HL-60/S4 treated with phorbol 12-myristate 13-acetate at 8.2 ng/mL for 4 days and 3 days (cell line): ENCODE data around the gene APH1B.
"Not testable (repeated sequence)": the region's sequence is repeated elsewhere in the genome, so short reads cannot be mapped to it uniquely, and the experiment has no call there.

Source experiments
- in situ Hi-C: fragments of 300-500 bp; cut with MboI; formaldehyde crosslinking; loops from 2 replicates; pipeline ENCODE4 v1.15.0; 2022; ENCODE audit warnings: low sequenced_read_pairs

APH1B gene

DNA sequence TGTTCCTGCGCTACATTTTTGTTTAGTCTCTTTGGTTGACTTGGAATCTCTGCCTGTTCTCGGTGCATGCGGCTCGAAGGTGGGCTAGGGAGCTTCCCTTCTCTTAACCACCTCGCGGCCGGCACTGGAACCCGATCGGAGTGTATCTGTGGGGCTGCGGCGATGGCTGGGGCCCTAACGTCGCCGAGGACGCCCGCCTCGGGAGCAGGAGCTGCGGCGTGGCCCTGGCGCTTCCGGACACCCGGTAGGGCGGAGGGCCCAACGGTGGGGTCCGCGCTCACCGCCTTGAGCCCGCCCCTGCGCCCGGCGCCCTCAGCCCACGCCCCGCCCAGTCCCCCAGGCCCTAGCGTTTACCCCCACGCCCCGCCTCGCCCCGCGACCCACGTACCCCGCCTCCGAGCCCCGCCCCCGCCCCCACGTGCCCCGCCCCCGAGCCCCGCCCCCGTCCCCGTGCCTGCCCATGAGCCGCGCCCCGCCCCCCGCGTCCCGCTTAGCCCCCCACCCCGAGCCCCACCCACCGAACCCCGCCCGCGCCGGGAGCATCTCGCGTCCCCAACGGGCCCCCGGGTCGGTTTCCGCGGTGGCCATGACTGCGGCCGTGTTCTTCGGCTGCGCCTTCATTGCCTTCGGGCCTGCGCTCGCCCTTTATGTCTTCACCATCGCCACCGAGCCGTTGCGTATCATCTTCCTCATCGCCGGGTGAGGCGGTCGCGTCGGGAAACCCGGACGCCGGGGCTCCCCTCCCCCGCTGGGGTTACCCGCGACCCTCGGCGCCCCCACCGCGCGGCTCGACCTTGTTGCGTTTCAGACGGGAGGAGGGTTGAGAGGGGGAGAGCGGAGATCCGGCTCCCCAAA lies at the start of gene APH1B:
TSS of gene APH1B (plus strand) at position 568 of the 855 bp plus-strand sequence. CDS start at position 587, 19 bp downstream.
- in situ Hi-C loops, result loop anchor here (25.0 kb wide), 1 partner anchor 285 kb away; no protein-coding TSS in a partner anchor

DNA sequence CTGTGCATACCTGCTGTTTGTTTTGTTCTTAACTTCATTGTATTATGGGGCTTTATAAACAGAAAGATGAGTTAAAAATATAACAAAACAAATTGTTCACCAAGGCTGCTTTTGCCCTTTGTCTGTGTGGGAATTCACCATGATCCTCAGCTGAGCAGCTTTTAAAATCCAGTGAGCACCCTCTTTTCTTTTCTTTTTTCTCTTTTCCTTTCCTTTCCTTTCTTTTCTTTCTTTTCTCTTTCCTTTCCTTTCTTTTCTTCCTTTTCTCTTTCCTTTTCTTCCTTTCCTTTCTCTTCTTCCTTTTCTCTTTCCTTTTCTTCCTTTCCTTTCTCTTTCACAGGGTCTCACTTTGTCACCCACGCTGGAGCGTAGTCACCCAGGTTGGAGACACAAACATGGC lies 49.7 kb upstream of the APH1B start:
- in situ Hi-C loops, result no loop called here

GRCh38 chr15:63231206-63231605 lies 46.2 kb upstream of the APH1B start:
- in situ Hi-C loops, result no loop called here

GRCh38 chr15:63231706-63232105 lies 45.7 kb upstream of the APH1B start:
- in situ Hi-C loops, result no loop called here

DNA sequence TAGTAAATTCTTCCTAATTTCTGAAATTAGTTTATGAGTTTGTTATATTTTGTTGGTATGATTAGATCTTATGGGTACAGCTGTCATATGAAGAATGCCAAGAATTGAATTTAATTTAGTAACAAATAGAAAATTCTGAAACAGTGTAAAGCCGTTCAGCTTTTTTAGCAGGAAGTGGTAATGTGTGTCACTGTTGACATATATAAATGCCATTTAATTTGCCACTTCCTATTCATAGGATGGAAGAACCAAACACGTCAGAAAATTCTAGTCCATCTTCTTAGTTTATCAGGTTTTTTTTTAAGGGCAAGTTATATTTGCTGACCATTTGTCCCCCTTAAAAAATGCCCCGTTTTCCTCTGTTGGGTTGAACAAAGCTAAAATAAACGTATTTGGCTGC lies 45.0 kb upstream of the APH1B start:
- in situ Hi-C loops, result no loop called here

- in situ Hi-C loops, result no loop called here
Observed at GRCh38 chr15:63232943-63233342, 44.5 kb upstream of the APH1B start.

DNA sequence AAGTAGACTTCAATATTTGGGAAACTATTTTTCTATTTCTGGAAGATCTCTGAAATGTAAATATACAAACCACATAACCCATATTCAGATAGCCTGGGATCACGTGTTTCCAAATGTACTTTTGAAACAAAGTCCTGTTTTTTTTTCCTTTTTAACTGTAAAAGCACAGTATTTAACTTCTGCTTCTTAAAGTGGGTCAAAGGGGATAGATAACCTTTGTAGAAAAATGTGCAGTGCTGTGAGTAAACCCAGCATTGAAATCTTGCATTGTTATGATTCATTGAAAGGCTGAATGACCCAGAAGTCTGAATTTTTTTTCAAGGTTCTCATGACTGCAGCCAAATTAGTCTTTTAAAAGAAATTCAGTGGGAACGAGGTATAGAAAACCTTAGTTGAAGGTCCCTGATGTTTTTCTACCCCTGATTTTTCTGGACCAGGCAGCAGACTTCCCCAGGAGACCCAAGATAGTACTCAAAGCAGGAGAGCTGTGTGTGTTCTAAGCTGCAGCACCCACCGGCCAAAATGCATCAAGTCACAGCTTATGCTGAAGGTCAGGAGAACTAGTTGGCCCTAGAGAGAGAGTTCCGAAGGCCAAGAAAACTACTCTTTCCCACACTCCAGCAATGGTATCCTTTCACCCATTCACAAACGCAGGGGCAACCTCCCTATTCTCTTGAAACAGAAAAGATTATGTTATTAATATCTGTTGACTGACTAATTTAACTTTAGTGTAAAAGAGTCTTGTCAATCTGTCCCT lies 43.6 kb upstream of the APH1B start:
- in situ Hi-C loops, result no loop called here

- in situ Hi-C loops, result no loop called here
Observed at GRCh38 chr15:63234451-63234870, 42.9 kb upstream of the APH1B start.

GRCh38 chr15:63236272-63236671 lies 41.1 kb upstream of the APH1B start:
- in situ Hi-C loops, result no loop called here

GRCh38 chr15:63237086-63237485 lies 40.3 kb upstream of the APH1B start:
- in situ Hi-C loops, result not testable (repeated sequence)

- in situ Hi-C loops, result no loop called here
Observed at GRCh38 chr15:63238171-63238570, 39.2 kb upstream of the APH1B start.

GRCh38 chr15:63238796-63239195 lies 38.6 kb upstream of the APH1B start:
- in situ Hi-C loops, result no loop called here

GRCh38 chr15:63240109-63240508 lies 37.3 kb upstream of the APH1B start:
- in situ Hi-C loops, result no loop called here

DNA sequence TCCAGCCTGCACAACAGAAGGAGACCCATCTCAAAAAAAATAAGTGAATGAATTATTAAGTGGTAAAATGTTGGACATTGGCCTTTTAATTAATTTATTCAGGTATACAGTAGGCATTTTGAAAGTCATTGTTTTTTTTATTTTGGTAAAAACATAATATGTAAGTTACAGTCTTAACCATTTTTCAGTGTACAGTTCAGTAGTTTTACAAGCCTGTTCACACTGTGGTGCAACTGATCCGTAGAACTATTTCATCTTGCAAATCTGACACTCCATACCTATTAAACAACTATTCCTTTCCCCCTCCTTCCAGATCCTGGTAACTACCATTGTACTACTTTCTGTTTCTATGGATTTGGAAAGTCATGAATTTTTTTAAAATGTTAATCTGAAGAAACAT lies 36.1 kb upstream of the APH1B start:
- in situ Hi-C loops, result no loop called here

GRCh38 chr15:63243101-63243500 lies 34.3 kb upstream of the APH1B start:
- in situ Hi-C loops, result no loop called here

DNA sequence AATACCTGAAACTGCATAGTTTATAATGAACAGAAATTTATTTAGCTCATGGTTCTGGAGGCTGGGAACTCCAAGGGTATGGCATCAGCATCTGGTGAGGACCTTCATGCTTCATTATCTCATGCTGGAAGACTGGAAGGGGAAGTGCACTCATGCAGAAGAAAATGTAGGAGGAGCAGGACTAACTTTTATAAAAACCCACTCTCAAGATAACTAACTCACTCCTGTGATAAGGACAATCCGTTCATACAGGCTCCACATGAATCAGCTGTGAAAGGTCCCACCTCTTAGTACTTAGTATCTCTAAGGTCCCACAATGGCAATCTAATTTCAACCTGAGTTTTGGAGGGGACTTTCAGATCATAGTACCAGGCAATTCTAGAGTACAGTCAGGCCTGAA lies 33.6 kb upstream of the APH1B start:
- in situ Hi-C loops, result no loop called here

DNA sequence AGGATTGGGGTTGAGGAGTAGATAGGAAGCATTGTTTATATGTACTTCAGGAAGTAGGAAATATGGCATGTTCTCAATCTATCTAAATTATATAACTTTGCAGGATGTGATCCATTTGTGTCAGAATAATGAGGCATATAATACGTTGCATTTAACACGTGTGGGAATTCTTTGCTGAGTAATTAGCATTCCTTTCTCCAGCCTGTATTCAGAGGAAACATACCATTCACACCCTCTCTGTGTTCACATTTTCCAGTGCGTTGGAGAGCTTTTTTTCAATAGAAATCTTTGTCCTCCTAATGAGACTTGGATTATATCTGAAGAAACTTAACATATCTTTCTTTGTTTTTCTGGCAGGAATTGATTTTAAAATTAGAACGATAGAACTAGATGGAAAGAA lies 33.0 kb upstream of the APH1B start:
- in situ Hi-C loops, result no loop called here

DNA sequence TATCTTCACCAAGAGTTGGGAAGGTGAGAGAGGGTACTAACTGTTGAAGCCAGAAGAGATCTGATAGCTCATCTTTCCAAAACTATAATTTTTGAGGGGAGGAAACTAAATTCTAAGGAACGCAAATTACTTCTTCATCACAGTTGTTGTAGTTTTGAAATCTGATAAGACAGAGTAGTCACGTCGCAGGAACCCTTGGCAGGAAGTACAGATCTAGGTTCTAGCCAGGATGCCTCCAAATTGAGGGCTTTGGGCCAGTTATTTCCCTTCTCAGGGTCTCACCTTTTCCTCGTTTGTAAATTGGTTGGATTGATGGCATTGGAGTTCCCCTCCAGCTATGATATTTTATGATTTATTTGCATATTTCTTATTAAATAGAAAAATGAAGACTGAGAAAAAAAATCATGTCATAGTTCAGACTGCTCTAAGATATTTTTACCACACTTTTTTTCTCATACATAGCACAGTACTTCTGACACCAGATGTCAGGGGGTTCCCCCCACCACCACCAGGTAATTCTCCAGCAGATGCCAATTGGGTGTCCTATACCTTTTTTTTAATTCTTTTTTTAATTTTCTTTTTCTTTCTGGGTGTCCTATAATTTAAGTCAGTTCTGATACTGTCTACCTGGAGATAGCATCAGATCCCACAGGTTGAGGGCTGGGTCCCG lies 32.3 kb upstream of the APH1B start:
- in situ Hi-C loops, result no loop called here

- in situ Hi-C loops, result no loop called here
Observed at GRCh38 chr15:63246691-63247469, 30.5 kb upstream of the APH1B start.

DNA sequence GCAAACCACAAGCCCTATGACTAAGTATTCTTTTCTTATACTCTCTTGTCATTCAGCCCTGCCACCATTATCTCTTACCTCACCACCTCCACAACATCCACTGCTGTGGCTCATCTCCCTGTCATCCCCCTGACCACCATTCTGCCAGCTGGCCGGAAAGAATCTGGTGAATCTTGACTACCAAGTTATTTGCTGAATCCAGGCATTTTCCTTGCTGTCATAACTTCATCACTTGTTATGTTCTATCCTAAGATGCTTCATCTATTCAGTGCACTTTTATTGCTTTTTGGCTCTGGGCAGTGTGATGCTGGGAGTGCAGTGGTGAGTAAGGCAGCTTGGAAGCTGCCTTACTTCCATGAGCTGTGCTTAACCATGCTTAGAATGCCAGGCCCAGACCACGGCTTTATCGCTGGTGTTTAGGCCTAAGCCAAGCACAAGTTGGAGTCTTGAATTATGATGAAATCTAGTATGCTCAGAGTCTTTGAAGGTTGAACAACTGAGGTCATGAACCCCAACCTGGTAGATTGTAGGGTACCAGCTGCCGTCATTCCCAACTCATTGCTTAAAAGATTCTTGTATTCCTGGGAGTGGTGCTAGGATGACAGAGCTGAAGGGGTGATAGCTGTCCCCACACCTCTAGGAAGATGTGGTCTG lies 27.0 kb upstream of the APH1B start:
- in situ Hi-C loops, result no loop called here
